ENCODE results near the gene MDH2.

GRCh38 chr7:76002822-76003221 is 45.1 kb upstream of the MDH2 start:
- no peak for TF ChIP-seq CTCF (conservative IDR thresholded peaks at IDR 0.05; ENCODE audit: low read depth in 2 of 2)
- no peak for TF ChIP-seq JUNB (IDR thresholded peaks at IDR 0.05; ENCODE audit: unreplicated experiment)
- no peak for TF ChIP-seq POLR2AphosphoS5 (IDR thresholded peaks at IDR 0.05; ENCODE audit: low read depth)
- no peak for TF ChIP-seq EZH2 (IDR thresholded peaks at IDR 0.05; ENCODE audit: low read depth, unreplicated experiment)
- TF ChIP-seq REST (IDR thresholded peaks at IDR 0.05; ENCODE audit: unreplicated experiment) = no peak
- no peak for TF ChIP-seq EZH2phosphoT487 (IDR thresholded peaks at IDR 0.05; ENCODE audit: unreplicated experiment)
- TF ChIP-seq CREB1 (CRISPR knock-in tag; IDR thresholded peaks at IDR 0.05; ENCODE audit: low read depth) = no peak
- TF ChIP-seq STAT1 (IDR thresholded peaks at IDR 0.05; ENCODE audit: unreplicated experiment) = no peak
- TF ChIP-seq ZNF331 (CRISPR knock-in tag; IDR thresholded peaks at IDR 0.05; ENCODE audit: low read depth) = no peak
- TF ChIP-seq ZNF462 (CRISPR knock-in tag; IDR thresholded peaks at IDR 0.05) = no peak
- TF ChIP-seq ETS1 (IDR thresholded peaks at IDR 0.05) = no peak
- TF ChIP-seq ZNF114 (CRISPR knock-in tag; IDR thresholded peaks at IDR 0.05) = no peak
